ENCODE results near the gene CST7. TPM values are rescaled to one million over a fixed set of nuclear protein-coding genes. Genes with fewer than 3 reads are reported as not detected.

CST7 gene
- total RNA-seq, 1 experiment from 2014 or later = not detected

DNA sequence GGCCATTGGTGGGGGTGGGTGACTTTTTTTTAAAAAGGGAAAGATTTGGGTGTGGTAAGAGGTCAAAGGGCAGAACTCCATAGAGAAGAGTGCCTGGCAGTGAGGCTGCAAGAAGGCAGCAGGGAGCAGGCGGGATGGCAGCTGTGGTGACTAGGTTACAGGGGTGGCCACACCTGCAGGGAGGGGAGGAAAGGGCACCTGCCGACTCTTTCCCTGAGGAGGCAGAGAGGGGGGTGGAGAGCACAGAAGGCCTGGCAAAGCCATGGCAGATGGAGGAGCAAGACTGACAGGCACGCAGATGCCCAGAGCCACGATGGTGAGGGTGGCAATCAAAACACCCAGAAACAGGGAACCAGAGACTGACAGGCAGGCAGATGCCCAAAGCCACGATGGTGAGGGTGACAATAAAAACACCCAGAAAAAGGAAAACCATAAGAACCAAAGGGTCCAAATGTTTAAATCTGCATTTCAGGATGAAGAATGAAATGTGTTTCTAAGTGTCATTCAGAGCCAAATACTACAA, 19.3 kb downstream of the CST7 start:
- H3K9me2 ChIP-seq (replicated peaks; ENCODE audit: low read length) = no peaks in the 10 kb centered on the region
- no peak overlapping the region for H3K4me3 ChIP-seq (ENCODE audit: low read length)
- H3K79me2 ChIP-seq (ENCODE audit: low read length) = no peaks in the 10 kb centered on the region
- no TSS peak for BruUV-seq (replicated peaks)
- H3K27ac ChIP-seq (ENCODE audit: low read length) = no peak overlapping the region
- H2AFZ ChIP-seq (ENCODE audit: low read length) = no peak overlapping the region
- H3K4me2 ChIP-seq (ENCODE audit: low read length) = no peak overlapping the region
- DNase-seq (no peak), ATAC-seq (no peak)
- no peaks in the 10 kb centered on the region for H3K27me3 ChIP-seq (ENCODE audit: low read length)
- H3F3A ChIP-seq (ENCODE audit: low read length, unreplicated experiment) = no peaks in the 10 kb centered on the region
- H3K4me1 ChIP-seq (ENCODE audit: insufficient read depth, low read length) = no peaks in the 10 kb centered on the region
- H4K20me1 ChIP-seq (ENCODE audit: low read length) = no peaks in the 10 kb centered on the region
- POLR2A ChIA-PET (ENCODE audit: unreplicated experiment) = no interaction called here
- H3K9me3 ChIP-seq (ENCODE audit: low read length) = no peaks in the 10 kb centered on the region
- CTCF ChIA-PET = no interaction called here
- TF ChIP-seq, protein P1, sequence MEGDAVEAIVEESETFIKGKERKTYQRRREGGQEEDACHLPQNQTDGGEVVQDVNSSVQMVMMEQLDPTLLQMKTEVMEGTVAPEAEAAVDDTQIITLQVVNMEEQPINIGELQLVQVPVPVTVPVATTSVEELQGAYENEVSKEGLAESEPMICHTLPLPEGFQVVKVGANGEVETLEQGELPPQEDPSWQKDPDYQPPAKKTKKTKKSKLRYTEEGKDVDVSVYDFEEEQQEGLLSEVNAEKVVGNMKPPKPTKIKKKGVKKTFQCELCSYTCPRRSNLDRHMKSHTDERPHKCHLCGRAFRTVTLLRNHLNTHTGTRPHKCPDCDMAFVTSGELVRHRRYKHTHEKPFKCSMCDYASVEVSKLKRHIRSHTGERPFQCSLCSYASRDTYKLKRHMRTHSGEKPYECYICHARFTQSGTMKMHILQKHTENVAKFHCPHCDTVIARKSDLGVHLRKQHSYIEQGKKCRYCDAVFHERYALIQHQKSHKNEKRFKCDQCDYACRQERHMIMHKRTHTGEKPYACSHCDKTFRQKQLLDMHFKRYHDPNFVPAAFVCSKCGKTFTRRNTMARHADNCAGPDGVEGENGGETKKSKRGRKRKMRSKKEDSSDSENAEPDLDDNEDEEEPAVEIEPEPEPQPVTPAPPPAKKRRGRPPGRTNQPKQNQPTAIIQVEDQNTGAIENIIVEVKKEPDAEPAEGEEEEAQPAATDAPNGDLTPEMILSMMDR (conservative IDR thresholded peaks at IDR 0.05; ENCODE audit: low read depth, low read length) = no peak
- TF ChIP-seq EZH2phosphoT487 (IDR thresholded peaks at IDR 0.05; ENCODE audit: borderline replicate concordance, low read length) = no peak
- no peak for TF ChIP-seq EZH2 (IDR thresholded peaks at IDR 0.05; ENCODE audit: low read length, unreplicated experiment)
- intact Hi-C loops (cut with micrococcal nuclease) = no loop called here
- no peak overlapping the region for H3K9ac ChIP-seq (ENCODE audit: low read length)
- peaks cover 29% of the 10 kb centered on the region; the same call in 1 of the 2 replicates for H3K36me3 ChIP-seq (ENCODE audit: low read depth, low read length)

DNA sequence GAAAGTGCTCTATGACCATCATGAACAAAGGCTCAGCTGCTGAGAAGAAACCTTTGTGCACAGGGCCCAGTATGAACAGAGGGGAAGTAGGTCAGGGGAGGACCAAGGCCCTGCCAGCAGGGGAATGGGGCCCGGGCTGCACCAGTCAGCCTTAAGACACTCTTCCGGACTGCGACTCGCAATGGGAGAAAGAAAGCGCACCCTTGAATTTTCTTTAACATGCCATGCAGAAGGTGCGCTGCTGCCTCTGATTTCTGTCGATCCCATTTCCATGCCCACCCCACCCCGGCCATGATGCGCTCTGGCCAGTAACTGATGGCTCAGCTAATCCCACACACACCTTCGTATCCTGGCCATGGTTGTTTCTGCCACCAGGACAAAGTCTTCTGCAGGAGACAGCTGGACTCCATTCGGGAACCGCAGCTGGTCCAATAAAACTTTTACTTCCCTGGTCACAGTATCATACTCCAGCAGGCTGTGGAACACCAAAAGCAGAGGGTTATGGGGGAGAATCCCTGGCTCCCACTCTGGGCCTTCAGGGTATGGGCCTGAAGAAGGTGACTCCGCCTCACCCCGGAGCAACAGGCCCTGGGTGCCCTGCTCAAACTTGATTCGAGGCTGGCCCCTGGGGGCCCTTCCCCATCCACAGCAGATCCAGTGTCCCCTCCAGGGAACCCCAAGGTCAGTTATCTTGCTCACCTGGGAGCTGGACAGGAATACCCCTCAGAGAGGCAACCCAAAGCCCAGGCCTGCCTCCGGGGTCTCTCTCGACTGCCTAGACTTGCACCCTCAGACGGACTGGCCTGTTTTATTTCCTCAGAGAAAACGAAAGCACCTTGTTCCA, 20.3 kb downstream of the CST7 start:
- TF ChIP-seq EZH2phosphoT487 (IDR thresholded peaks at IDR 0.05; ENCODE audit: borderline replicate concordance, low read length) (no peak), EZH2 (IDR thresholded peaks at IDR 0.05; ENCODE audit: low read length, unreplicated experiment) (no peak)
- TF ChIP-seq, protein P1 (conservative IDR thresholded peaks at IDR 0.05; ENCODE audit: low read depth, low read length) = no peak
- intact Hi-C loops (cut with micrococcal nuclease) = no loop called here
- CTCF ChIA-PET = no interaction called here

More for the DNA sequence above, 20.3 kb downstream of the CST7 start:
- Histone ChIP-seq H3K79me2 (ENCODE audit: low read length) (no peaks in the 10 kb centered on the region), H3K36me3 (ENCODE audit: low read depth, low read length) (peaks cover 26% of the 10 kb centered on the region; the same call in 1 of the 2 replicates), H3K4me1 (ENCODE audit: insufficient read depth, low read length) (no peaks in the 10 kb centered on the region), H3K9me3 (ENCODE audit: low read length) (no peaks in the 10 kb centered on the region), H3K9ac (ENCODE audit: low read length) (no peak overlapping the region), H3K27me3 (ENCODE audit: low read length) (no peaks in the 10 kb centered on the region), H3K9me2 (replicated peaks; ENCODE audit: low read length) (no peaks in the 10 kb centered on the region), H2AFZ (ENCODE audit: low read length) (no peak overlapping the region), H3K27ac (ENCODE audit: low read length) (no peak overlapping the region), H4K20me1 (ENCODE audit: low read length) (no peaks in the 10 kb centered on the region), H3F3A (ENCODE audit: low read length, unreplicated experiment) (no peaks in the 10 kb centered on the region), H3K4me2 (ENCODE audit: low read length) (no peak overlapping the region), H3K4me3 (ENCODE audit: low read length) (no peak overlapping the region)
- POLR2A ChIA-PET (ENCODE audit: unreplicated experiment) = no interaction called here
- DNase-seq = no peak
- TSS peak; percentile 5 for BruUV-seq (replicated peaks)
- ATAC-seq = no peak
